GM19023 (cell line): ENCODE results near the gene GPR17.

Experiments used
- ATAC-seq: cut with Tn5 transposase; IDR thresholded peaks from one replicate; pipeline ENCODE4 v1.9.1; 2021; ENCODE audit warnings: mild to moderate bottlenecking, moderate library complexity; ENCODE audit not compliant: unreplicated experiment

The GPR17 gene

DNA sequence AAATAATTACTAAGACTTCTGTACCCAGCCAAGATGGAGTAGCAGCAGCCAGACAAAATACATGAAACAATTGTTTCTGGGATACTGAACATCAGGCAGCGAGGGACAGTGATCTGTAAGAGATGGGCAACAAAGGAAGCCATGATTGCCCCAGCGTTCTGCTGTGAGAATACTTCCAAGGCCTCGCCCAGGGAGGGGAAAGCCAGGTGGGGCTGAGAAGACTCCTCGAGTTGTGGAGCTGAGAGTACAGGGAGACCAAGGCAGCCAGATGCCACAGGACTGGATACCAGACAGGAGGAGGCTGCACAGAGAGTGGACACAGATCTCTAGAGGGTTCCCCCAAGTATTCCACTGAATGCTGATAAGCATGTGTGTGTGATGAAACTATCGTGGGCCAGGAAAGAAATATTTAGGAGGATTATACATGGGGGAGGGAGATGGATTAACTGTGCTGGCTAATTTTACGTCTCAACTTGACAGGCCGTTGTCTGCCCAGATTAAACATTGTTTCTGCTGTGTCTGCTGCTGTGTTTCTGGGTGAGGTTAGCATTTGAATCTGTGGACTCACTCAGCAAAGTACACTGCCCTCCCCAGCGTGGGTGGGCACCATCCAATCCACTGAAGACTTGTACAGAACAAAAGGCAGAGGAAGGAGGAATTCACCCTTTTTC, 39.6 kb downstream of the GPR17 start:
- no peak for ATAC-seq

DNA sequence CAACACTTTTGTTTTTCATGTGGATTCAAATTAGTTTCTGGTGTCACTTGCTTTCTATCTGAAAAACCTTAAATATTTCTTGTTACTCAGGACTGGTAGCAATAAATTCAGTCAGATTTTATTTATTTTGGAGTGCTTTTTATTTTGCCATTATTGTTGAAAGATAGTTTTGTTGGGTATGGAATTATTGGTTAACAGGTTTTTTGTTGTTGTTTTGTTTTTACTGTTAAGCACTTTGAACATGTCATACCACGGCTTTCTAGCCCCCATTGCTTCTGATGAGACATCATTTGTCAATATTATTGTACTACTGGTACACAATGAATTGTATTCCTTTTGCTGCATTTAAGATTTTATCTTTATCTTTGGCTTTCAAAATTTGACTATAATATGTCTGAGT, 42.5 kb downstream of the GPR17 start:
- ATAC-seq = no peak

DNA sequence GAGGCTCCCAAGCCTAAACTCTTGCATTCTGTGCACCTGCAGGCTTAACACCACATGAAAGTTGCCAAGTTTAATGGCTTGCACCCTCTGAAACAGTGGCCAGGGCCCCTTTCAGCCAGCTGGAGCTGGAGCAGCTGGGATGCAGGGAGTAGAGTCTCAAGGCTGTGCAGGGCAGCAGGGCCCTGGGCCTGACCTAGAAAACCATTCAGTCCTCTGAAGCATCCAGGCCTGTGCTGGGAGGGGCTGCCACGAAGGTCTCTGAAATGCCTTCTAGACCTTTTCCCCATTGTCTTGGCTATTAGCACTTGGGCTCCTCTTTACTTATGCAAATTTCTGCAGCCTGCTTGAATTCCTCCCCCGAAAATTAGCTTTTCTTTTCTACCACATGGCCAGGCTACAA, 44.7 kb downstream of the GPR17 start:
- ATAC-seq = no peak

DNA sequence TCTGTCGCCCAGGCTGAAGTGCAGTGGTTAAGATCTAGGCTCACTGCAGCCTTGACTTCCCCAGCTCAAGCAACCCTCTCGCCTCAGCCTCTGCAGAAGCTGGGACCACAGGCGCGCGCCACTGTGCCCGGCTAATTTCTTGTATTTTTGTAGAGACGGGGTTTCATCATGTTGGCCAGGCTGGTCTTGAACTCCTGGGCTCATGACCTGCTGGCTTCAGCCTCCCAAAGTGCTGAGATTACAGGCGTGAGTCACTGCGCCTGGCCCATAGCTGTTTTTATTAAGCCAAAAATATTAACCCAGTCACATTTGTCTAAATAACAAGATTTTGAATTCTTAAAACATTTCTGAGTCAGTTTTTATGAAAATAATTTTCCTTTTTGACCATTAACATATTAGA, 49.0 kb downstream of the GPR17 start:
- ATAC-seq = no peak

DNA sequence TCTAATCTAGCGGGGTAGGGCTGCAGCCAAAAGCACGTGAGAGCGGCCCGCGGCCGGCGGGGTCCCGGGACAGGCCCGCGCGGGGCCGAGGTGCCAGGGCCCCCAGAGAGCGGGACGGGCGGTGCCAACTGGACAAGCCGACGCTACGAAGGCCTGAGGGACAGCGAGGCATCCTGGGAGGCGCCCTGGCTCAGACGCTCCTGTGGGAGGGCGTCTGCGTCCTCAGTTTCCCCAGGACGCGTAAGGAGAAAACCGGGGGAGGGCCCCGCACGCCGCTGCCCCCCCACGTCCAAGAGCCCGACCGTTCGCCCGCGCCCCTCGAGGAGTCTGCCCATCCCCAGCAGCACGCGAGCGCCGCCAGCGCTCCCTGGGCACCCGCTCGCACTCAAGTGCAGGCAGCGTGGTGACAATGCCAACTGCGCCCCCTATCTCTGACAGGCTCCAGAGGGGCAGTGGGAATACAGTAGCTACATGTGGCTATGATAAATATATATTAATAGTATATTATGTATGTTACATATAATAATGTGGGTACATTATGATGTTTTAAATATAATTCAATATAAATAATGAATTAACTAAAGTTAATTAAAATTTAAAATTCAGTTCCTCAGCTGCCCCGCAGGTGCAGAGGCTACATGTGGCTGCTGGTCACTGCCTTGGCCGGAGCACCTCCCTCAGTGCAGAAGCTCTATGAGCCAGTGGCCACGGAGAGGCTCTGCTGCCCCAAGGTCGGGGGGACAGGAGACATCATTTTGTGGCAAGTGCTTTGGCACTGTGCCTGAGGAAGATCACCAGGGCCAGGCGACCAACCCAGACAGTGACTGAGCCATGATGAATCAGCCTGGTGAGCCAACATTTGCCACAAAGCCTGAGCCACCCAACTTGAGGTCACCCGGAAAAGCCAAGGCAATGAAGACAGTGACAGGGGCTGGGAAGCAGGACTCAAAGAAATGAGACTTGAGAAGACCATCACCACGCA, 49.8 kb downstream of the GPR17 start:
- no peak for ATAC-seq

DNA sequence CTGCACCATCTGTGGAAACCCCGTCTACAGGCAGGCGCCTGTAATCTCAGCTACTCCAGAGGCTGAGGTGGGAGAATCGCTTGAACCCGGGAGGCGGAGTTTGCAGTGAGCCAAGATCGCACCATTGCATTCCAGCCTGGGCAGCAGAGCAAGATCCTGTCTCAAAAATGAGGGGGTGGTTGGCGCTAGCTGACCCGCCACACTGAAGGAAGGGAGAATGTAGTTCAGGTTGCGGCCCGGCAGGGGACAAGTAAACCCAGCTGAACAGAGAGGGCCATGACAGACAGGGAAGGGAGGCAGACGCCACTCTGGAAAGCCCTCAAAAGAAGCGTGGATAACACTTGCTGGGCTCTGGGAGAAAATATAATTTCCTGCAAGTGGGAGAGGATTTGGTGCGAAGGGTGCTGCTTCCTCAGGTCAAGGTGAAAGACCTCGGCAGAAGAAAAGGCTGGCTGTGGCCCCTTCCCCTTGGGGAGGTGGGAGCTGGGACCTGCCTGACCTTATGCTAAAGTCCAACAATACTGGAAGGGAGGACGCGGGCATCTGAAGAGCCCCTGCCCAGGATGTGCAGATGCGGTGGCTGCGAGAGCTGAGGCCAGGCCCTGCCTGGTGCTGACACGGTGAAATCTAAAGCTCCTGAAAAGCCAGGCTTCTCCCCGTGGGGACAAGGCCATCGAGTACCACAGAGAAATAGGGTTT, 51.7 kb downstream of the GPR17 start:
- no peak for ATAC-seq

DNA sequence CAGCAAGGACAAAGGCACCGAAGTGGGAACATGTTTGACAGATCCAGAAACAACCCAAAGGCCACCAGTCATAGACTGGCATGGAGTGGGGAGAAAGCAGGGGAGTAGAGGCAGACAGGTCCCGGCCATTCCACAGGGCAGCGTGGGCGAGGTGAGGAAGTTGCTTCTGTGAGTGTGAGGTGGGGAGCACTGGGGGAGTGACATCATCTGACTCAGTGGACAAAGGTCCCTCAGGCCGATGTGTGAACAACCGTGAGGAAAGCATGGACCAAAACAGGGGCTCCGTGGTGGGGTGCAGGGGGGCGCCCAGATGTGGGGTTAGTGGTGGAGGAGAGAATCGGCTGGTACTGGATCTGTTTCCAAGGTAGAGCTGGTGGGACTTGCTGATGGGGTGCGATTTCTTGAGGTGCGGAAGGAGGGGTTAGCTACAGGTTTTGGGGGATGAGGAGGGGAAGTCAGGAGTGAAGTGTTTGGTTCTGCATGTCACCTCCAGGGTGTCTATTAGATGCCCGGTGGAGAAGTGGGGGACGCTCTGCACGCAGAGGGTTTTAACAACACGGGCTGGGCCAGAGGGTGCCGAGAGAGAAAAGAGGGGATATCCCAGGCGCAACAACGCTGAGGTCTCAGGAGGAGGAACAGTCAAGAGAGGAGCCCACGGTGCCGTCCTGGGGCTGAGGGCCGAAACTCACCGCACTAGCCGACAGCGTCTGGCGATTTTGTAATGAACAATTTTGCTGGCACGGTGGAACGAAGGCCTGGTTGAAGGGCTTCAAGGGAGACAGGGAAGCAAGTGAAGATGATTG, 52.8 kb downstream of the GPR17 start:
- no peak for ATAC-seq

DNA sequence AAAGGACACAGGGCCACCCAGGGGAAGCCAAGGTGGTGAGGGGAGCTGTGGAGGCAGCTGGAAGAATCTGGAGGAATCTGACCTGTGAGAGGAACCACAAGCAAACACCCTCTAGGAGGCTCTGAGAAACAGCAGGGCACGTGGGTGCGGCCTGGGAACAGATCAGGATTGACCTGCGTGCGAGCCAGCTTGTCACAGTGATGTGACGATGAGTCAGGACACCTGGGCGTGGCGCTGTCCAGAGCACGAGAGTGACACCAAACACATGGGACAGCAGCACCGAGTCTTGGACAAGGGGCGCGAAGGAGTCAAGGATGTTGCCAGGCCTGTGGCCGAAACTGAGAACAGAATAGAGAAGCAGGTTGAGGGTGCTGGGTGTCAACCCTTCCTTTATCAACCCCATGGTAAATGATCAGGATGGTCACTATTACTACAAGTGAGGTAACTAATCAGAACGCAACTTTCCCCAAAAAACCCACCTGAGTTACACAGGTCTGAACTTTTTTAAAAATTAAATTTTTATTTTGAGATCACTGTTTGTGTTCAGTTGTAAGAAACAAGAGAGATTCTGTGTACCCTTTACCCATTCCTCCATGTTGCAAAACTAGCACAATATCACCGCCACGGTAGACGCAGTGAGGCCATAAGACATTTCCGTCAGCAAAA, 54.7 kb downstream of the GPR17 start:
- peak; percentile 30 for ATAC-seq

DNA sequence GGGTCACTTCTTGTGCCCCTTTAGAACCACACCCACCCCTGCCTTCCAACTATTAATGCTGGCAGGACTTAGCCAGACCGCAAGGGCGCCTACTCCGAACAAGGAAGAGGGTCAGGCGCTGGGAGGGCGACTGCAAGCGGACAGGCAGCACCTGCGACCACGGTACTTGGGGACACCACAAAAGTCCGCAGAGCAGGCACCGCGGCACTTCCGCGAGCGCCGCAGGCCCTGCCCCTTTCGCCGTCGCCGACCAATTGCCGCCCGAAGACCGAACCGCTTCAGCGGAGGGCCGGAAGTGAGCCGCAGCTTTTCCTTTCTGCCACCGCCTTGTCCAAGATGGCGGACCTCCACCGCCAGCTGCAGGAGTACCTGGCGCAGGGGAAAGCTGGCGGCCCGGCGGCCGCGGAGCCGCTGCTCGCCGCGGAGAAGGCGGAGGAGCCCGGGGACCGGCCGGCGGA, 55.3 kb downstream of the GPR17 start, which contains the start of gene SFT2D3:
TSS of gene SFT2D3 (plus strand) at position 305 of the 458 bp plus-strand sequence. CDS start at position 337, 32 bp downstream.
- peak; percentile 78 for ATAC-seq

DNA sequence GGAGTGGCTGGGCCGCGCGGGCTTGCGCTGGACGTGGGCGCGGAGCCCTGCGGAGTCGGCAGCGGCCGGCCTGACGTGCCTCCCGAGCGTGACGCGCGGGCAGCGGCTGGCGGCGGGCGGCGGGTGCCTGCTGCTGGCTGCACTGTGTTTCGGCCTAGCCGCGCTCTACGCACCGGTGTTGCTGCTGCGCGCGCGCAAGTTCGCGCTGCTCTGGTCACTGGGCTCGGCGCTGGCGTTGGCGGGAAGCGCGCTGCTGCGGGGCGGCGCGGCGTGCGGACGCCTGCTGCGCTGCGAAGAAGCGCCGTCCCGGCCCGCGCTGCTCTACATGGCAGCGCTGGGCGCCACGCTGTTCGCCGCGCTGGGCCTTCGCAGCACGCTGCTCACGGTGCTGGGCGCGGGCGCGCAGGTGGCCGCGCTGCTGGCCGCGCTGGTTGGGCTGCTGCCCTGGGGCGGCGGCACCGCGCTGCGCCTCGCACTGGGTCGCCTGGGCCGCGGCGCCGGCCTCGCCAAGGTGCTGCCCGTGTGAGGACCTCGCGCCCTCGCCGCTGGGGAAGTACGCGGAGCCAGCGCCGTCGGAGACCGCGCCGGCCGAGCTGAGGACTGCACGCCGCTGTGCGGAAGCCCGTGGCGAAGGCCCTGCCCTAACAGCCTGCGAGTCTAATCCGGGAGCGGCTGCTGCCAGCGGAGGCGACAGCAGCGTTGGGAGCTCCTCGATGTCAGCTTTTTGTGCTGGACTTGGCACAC, 55.9 kb downstream of the GPR17 start:
- ATAC-seq = peak; percentile 54
